ENCODE measurements around the gene STAB1.

STAB1 gene

GRCh38 chr3:52502808-52503350, 7.7 kb downstream of the STAB1 start:
- no peak for DNase-seq
- Mint-ChIP-seq H3K27me3 (peaks cover 21% of the 10 kb centered on the region), H3K9me3 (no peaks in the 10 kb centered on the region), H3K4me1 (no peaks in the 10 kb centered on the region), H3K36me3 (no peaks in the 10 kb centered on the region), H3K27ac (no peak overlapping the region), H3K4me3 (no peak overlapping the region)
- CTCF ChIA-PET: no interaction called here

DNA sequence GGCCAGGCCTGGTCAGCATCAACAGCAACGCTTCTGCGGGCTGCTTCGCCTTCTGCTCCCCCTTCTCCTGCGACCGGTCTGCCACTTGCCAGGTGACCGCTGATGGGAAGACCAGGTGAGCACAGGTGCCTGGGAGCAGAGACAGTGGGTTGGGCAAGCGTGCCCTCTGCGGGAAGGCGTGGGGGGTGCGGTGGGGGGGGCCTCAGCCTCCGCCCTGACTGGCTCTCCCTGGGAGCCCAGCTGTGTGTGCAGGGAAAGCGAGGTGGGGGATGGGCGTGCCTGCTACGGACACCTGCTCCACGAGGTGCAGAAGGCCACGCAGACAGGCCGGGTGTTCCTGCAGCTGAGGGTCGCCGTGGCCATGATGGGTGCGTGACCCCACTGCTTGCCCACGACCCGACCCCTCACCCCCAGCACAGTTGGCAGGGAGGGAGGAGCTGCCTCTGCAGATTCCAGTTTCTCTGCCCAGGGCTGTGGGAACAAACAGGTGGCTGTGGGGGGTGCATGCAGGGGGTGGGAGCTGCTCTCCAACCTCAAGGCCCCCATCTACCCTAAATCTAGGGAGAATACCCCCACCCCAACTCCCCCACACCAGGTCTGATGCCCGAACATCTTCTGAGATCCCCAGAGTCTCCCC, 8.8 kb downstream of the STAB1 start:
- CTCF ChIA-PET: no interaction called here
- Mint-ChIP-seq H3K9me3 (no peaks in the 10 kb centered on the region), H3K4me1 (no peaks in the 10 kb centered on the region), H3K36me3 (no peaks in the 10 kb centered on the region), H3K27ac (no peak overlapping the region), H3K4me3 (no peak overlapping the region), H3K27me3 (peaks cover 10% of the 10 kb centered on the region)
- no peak for DNase-seq

GRCh38 chr3:52504977-52505376, 9.8 kb downstream of the STAB1 start:
- H3K27ac Mint-ChIP-seq: no peak overlapping the region
- no peak overlapping the region for H3K4me3 Mint-ChIP-seq
- DNase-seq: no peak
- CTCF ChIA-PET: no interaction called here
- no peaks in the 10 kb centered on the region for H3K36me3 Mint-ChIP-seq
- H3K4me1 Mint-ChIP-seq: no peaks in the 10 kb centered on the region
- no peaks in the 10 kb centered on the region for H3K9me3 Mint-ChIP-seq
- peaks cover 4% of the 10 kb centered on the region for H3K27me3 Mint-ChIP-seq

- no peak for DNase-seq
- Mint-ChIP-seq H3K4me3 (no peak overlapping the region), H3K36me3 (no peaks in the 10 kb centered on the region), H3K27me3 (peaks cover 4% of the 10 kb centered on the region), H3K4me1 (no peaks in the 10 kb centered on the region), H3K9me3 (no peaks in the 10 kb centered on the region), H3K27ac (no peak overlapping the region)
- CTCF ChIA-PET: no interaction called here
Observed at GRCh38 chr3:52506266-52506966, 11.3 kb downstream of the STAB1 start.

DNA sequence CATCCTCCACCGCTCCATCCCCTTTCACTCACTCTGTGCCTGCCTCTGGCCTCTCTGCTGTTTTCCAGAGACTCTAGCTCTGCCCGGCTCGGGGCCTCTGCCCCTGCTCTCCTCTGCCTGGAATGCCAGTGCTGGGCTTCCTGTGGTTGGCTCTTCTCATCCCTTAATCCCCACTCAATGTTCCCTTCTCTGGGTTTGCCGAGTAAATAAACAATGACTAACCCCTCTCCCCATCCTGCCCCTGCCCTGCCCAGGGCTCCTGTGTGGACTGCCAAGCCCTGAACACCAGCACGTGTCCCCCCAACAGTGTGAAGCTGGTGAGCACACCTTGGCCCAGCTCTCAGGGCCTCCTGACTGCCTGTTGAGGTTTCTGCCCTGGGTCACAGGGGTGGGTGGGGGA, 12.2 kb downstream of the STAB1 start:
- H3K4me1 Mint-ChIP-seq: no peaks in the 10 kb centered on the region
- CTCF ChIA-PET: no interaction called here
- H3K9me3 Mint-ChIP-seq: no peaks in the 10 kb centered on the region
- no peaks in the 10 kb centered on the region for H3K36me3 Mint-ChIP-seq
- H3K27me3 Mint-ChIP-seq: peaks cover 8% of the 10 kb centered on the region
- no peak overlapping the region for H3K4me3 Mint-ChIP-seq
- H3K27ac Mint-ChIP-seq: no peak overlapping the region
- DNase-seq: no peak

DNA sequence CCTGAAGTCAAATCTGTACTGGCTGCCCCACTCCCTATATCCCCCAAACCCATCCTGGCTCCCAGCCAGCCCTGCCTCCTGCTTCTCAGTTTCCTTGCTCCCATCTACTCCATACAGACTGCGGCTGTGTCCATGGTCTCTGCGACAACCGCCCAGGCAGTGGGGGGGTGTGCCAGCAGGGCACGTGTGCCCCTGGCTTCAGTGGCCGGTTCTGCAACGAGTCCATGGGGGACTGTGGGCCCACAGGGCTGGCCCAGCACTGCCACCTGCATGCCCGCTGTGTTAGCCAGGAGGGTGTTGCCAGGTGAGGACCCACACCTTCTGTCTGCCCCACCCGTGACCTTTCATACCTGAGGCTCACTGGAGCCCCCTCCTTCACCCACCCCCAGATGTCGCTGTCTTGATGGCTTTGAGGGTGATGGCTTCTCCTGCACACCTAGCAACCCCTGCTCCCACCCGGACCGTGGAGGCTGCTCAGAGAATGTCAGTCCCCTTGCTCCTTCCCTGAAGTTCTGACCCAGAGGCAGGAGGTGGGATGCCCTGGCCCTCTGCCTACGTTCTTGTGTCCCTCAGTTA, 14.7 kb downstream of the STAB1 start:
- peaks cover 8% of the 10 kb centered on the region for H3K27me3 Mint-ChIP-seq
- DNase-seq: no peak
- CTCF ChIA-PET: no interaction called here
- no peaks in the 10 kb centered on the region for H3K36me3 Mint-ChIP-seq
- H3K27ac Mint-ChIP-seq: no peak overlapping the region
- no peaks in the 10 kb centered on the region for H3K9me3 Mint-ChIP-seq
- H3K4me3 Mint-ChIP-seq: no peak overlapping the region
- H3K4me1 Mint-ChIP-seq: no peaks in the 10 kb centered on the region

- H3K9me3 Mint-ChIP-seq: no peaks in the 10 kb centered on the region
Observed at GRCh38 chr3:52511509-52511908, 16.4 kb downstream of the STAB1 start.

GRCh38 chr3:52512105-52512504, 17.0 kb downstream of the STAB1 start:
- H3K27ac Mint-ChIP-seq: no peak overlapping the region
- H3K36me3 Mint-ChIP-seq: no peaks in the 10 kb centered on the region
- no peak for DNase-seq
- no peaks in the 10 kb centered on the region for H3K9me3 Mint-ChIP-seq
- no peak overlapping the region for H3K4me3 Mint-ChIP-seq
- peaks cover 13% of the 10 kb centered on the region for H3K27me3 Mint-ChIP-seq
- CTCF ChIA-PET: interaction anchor here (0.9 to 1.1 kb wide), 2 partner anchors 17 to 66 kb away, joined by 3 read pairs; no protein-coding TSS in a partner anchor
- H3K4me1 Mint-ChIP-seq: no peaks in the 10 kb centered on the region

More at GRCh38 chr3:52511509-52511908, 16.4 kb downstream of the STAB1 start:
- Mint-ChIP-seq H3K27me3 (peaks cover 14% of the 10 kb centered on the region), H3K4me1 (no peaks in the 10 kb centered on the region), H3K36me3 (no peaks in the 10 kb centered on the region), H3K4me3 (no peak overlapping the region), H3K27ac (no peak overlapping the region)
- DNase-seq: no peak
- CTCF ChIA-PET: interaction anchor here (0.9 to 1.1 kb wide), 2 partner anchors 18 to 65 kb away, joined by 3 read pairs; no protein-coding TSS in a partner anchor

DNA sequence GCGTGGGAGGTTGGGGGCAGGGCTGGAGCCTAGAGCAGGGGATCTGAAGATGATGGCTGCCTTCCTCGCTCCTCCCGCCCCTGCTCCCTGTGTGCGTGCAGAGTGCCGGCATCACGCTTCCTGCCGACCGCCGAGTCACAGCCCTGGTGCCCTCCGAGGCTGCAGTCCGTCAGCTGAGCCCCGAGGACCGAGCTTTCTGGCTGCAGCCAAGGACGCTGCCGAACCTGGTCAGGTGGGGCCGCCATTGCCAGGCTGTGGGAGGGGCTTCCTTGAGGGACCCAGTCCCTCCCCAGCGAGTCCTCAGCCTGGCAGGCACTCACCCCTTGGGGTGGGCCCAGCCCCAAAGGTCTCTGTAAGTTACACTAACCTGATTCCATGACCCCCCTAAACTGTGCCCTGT, 17.6 kb downstream of the STAB1 start:
- CTCF ChIA-PET: no interaction called here
- Mint-ChIP-seq H3K36me3 (no peaks in the 10 kb centered on the region), H3K27me3 (peaks cover 9% of the 10 kb centered on the region), H3K27ac (no peak overlapping the region), H3K4me1 (no peaks in the 10 kb centered on the region), H3K4me3 (no peak overlapping the region), H3K9me3 (no peaks in the 10 kb centered on the region)
- no peak for DNase-seq

DNA sequence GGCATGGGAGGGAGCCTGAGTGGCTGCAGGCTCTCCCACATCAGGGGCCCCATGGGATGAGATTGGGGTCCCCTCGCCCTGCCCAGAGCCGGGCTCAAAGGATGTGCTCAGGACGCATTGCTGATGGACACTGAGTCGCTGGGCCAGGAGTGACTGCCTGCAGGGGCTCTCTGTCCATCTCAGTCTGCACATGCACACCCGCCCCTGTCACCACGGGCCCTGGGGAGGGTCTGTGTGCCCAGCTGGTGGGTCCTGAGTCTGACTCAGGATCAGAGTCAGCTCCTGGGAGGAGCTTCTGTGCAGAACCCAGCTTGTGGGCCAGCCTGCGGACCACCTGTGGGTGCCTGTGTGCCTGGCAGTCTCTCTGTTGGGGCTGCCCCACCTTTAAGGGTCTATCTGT, 18.1 kb downstream of the STAB1 start:
- peaks cover 9% of the 10 kb centered on the region for H3K27me3 Mint-ChIP-seq
- no peak overlapping the region for H3K4me3 Mint-ChIP-seq
- H3K9me3 Mint-ChIP-seq: no peaks in the 10 kb centered on the region
- no peaks in the 10 kb centered on the region for H3K4me1 Mint-ChIP-seq
- DNase-seq: no peak
- H3K36me3 Mint-ChIP-seq: no peaks in the 10 kb centered on the region
- CTCF ChIA-PET: no interaction called here
- no peak overlapping the region for H3K27ac Mint-ChIP-seq

DNA sequence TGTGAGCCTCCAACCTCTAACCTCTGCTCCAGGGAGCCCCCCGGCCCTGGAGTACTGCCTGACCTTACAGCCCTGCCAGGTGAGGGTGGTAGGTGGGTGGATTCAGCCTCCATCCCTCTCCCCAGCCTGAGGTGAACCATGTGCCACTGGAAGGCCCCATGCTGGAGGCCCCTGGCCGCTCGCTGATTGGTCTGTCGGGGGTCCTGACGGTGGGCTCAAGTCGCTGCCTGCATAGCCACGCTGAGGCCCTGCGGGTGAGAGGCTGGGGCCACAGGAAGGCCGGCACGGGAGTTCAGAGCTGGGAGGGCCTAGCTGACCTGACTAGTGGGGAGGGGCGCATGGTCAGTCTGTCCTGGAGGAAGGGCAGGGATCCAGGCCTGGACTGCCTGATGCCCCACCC, 19.4 kb downstream of the STAB1 start:
- Mint-ChIP-seq H3K36me3 (no peaks in the 10 kb centered on the region), H3K27me3 (peaks cover 9% of the 10 kb centered on the region), H3K4me3 (no peak overlapping the region), H3K9me3 (no peaks in the 10 kb centered on the region), H3K27ac (no peak overlapping the region), H3K4me1 (no peaks in the 10 kb centered on the region)
- CTCF ChIA-PET: no interaction called here
- DNase-seq: no peak

DNA sequence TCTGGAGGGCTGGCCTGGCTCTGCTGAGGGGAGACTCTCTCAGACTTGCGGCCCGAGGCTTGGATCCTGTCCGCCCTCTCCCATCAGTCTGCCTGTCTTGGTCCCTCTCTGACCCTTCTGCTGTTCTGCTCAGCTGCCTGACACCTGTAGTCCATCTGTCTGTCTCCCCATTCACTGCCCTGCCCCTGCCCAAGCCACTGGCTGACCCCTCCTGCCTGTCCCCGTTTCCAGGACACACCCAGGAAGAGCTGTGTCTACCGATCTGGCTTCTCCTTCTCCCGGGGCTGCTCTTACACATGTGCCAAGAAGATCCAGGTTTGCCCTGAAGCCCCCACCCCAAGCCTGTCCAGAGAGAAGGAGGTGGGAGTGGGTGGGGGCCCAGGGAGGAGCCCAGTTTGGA, 20.1 kb downstream of the STAB1 start:
- peaks cover 9% of the 10 kb centered on the region for H3K27me3 Mint-ChIP-seq
- no peaks in the 10 kb centered on the region for H3K4me1 Mint-ChIP-seq
- no peak overlapping the region for H3K4me3 Mint-ChIP-seq
- no peaks in the 10 kb centered on the region for H3K9me3 Mint-ChIP-seq
- no peak for DNase-seq
- no peak overlapping the region for H3K27ac Mint-ChIP-seq
- H3K36me3 Mint-ChIP-seq: no peaks in the 10 kb centered on the region
- CTCF ChIA-PET: no interaction called here

DNA sequence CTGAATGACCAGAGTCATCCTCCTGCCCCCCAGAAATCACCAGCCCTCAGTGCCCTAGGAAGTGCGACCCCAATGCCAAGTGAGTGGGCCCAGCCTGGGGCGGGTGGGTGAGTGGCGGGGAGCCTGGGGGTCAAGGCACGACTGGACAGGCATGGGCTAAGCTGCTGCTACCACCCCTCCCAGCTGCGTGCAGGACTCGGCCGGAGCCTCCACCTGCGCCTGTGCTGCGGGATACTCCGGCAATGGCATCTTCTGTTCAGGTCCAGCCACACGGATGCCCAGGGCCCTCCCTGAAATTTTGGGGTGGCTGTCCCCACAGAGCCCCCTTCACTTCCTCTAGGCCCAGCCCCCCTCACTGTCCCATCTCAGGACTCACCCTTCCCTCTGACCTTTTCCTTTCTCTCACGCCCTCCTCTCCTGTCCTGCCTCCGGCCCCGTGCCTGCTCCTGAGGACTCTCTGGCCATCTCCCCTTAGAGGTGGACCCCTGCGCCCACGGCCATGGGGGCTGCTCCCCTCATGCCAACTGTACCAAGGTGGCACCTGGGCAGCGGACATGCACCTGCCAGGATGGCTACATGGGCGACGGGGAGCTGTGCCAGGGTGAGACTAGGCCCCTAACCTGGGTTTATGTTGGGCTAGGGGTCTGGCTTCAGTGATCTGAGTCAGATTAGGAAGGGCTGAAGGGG, 21.5 kb downstream of the STAB1 start:
- Mint-ChIP-seq H3K9me3 (no peaks in the 10 kb centered on the region), H3K36me3 (no peaks in the 10 kb centered on the region), H3K4me1 (no peaks in the 10 kb centered on the region), H3K27ac (no peak overlapping the region), H3K27me3 (peaks cover 7% of the 10 kb centered on the region), H3K4me3 (no peak overlapping the region)
- no peak for DNase-seq
- CTCF ChIA-PET: interaction anchor here (0.6 kb wide), 1 partner anchor 222 kb away, joined by 3 read pairs; no protein-coding TSS in a partner anchor

Measured in activated naive CD4-positive, alpha-beta T cell treated with anti-CD3 and anti-CD28 coated beads, Interleukin-2, amount 10 ng/mL, durations not matched to agents 7 days and 5 days (primary cell).